Kasumi-1 (cell line): Measurements from ENCODE around the gene UACA.
A peak's percentile ranks its signal among the peaks of the same experiment; 100 is the strongest.
"Not testable (repeated sequence)": the region's sequence is repeated elsewhere in the genome, so short reads cannot be mapped to it uniquely, and the experiment has no call there.

Experiments used
- DNase-seq, 2 experiments: peaks; one replicate each; lab custom pipeline; 2025; lab: John Stamatoyannopoulos, UW

Gene UACA

GRCh38 chr15:70663069-70663468, 100.3 kb downstream of the UACA start:
- DNase-seq = not testable (repeated sequence)

GRCh38 chr15:70659662-70660061, 103.7 kb downstream of the UACA start:
- no peak for DNase-seq

- DNase-seq = no peak
Measured at GRCh38 chr15:70658641-70659040, 104.7 kb downstream of the UACA start.

GRCh38 chr15:70653426-70653825, 109.9 kb downstream of the UACA start:
- no peak for DNase-seq

- no peak for DNase-seq
Measured at GRCh38 chr15:70652341-70652740, 111.0 kb downstream of the UACA start.

GRCh38 chr15:70651303-70651845, 112.0 kb downstream of the UACA start:
- no peak for DNase-seq

- DNase-seq = no peak
Measured at GRCh38 chr15:70650567-70651302, 112.6 kb downstream of the UACA start.

GRCh38 chr15:70647396-70647795, 116.0 kb downstream of the UACA start:
- DNase-seq = no peak

- DNase-seq = no peak
Measured at GRCh38 chr15:70646169-70646568, 117.2 kb downstream of the UACA start.

- no peak for DNase-seq
Measured at GRCh38 chr15:70643783-70644125, 119.6 kb downstream of the UACA start.

GRCh38 chr15:70643106-70643782, 120.1 kb downstream of the UACA start:
- no peak for DNase-seq

- DNase-seq = peak; percentile 10 to 30
Measured at GRCh38 chr15:70636540-70637165, 126.7 kb downstream of the UACA start.

GRCh38 chr15:70635895-70636294, 127.5 kb downstream of the UACA start:
- DNase-seq = no peak

- DNase-seq = no peak
Measured at GRCh38 chr15:70633991-70634390, 129.4 kb downstream of the UACA start.

- no peak for DNase-seq
Measured at GRCh38 chr15:70633103-70633831, 130.1 kb downstream of the UACA start.

GRCh38 chr15:70632491-70633102, 130.8 kb downstream of the UACA start:
- DNase-seq = no peak

- DNase-seq = no peak
Measured at GRCh38 chr15:70632079-70632478, 131.3 kb downstream of the UACA start.

- DNase-seq = no peak
Measured at GRCh38 chr15:70629735-70630273, 133.6 kb downstream of the UACA start.

- no peak for DNase-seq
Measured at GRCh38 chr15:70628549-70628896, 134.8 kb downstream of the UACA start.

- no peak for DNase-seq
Measured at GRCh38 chr15:70627734-70628548, 135.4 kb downstream of the UACA start.

- no peak for DNase-seq
Measured at GRCh38 chr15:70627322-70627721, 136.0 kb downstream of the UACA start.
